BJ (cell line): Measurements from ENCODE around the gene TMEM51. TPM values are rescaled to one million over a fixed set of nuclear protein-coding genes. Genes with fewer than 3 reads are reported as not detected.

ENCODE experiments used
- CTCF ChIA-PET: fragments of 350-600 bp; formaldehyde crosslinking; extraction: SDS; loops from one replicate; lab custom pipeline; 2021; ENCODE audit warnings: antibody characterized with exemption, inconsistent platforms; lab: Yijun Ruan, JAX
- POLR2A ChIA-PET: fragments of 300-600 bp; sonication (Branson Sonifier 250); formaldehyde crosslinking; extraction: SDS; loops from one replicate; lab custom pipeline; 2021; ENCODE audit warnings: antibody characterized with exemption; lab: Charles Lee
- DNase-seq: peaks from one replicate; pipeline ENCODE4 v3.0.0-alpha.2; 2011; ENCODE audit warnings: low read depth
- H3K27me3 ChIP-seq: 2 replicates; pipeline ENCODE4 v1.6.0; 2011; ENCODE audit warnings: low read length; ENCODE audit not compliant: control insufficient read depth, insufficient read depth
- H3K36me3 ChIP-seq: 2 replicates; pipeline ENCODE4 v1.5.1; 2011; ENCODE audit warnings: low read length; ENCODE audit not compliant: control insufficient read depth, insufficient read depth
- H3K4me3 ChIP-seq: 2 replicates; pipeline ENCODE4 v1.5.1; 2011; ENCODE audit warnings: low read depth, mild to moderate bottlenecking, control low read depth, low read length
- polyA plus RNA-seq: library from polyadenylated mRNA; depleted of rRNA; stranded (reverse); fragments of >200 nt; gene quantifications from 2 replicates; pipeline ENCODE4 v1.2.3, GENCODE V29; 2011
- TF ChIP-seq, protein P1 (sequence below): IDR thresholded peaks from 2 replicates; pipeline ENCODE4 v1.5.1; 2011; ENCODE audit warnings: low read depth, mild to moderate bottlenecking, control low read depth, inconsistent platforms, low read length, moderate library complexity; ENCODE audit not compliant: insufficient read depth

Gene TMEM51
- polyA plus RNA-seq, 1 experiment, result 2.0 TPM

- TF ChIP-seq, protein P1, sequence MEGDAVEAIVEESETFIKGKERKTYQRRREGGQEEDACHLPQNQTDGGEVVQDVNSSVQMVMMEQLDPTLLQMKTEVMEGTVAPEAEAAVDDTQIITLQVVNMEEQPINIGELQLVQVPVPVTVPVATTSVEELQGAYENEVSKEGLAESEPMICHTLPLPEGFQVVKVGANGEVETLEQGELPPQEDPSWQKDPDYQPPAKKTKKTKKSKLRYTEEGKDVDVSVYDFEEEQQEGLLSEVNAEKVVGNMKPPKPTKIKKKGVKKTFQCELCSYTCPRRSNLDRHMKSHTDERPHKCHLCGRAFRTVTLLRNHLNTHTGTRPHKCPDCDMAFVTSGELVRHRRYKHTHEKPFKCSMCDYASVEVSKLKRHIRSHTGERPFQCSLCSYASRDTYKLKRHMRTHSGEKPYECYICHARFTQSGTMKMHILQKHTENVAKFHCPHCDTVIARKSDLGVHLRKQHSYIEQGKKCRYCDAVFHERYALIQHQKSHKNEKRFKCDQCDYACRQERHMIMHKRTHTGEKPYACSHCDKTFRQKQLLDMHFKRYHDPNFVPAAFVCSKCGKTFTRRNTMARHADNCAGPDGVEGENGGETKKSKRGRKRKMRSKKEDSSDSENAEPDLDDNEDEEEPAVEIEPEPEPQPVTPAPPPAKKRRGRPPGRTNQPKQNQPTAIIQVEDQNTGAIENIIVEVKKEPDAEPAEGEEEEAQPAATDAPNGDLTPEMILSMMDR, result no peak
- CTCF ChIA-PET, result interaction anchor here (2.0 kb wide), 1 partner anchor 15 kb away, joined by 7 read pairs; no protein-coding TSS in a partner anchor
These were observed 42.0 kb downstream of the TMEM51 start for GRCh38 chr1:15195420-15196052.

DNA sequence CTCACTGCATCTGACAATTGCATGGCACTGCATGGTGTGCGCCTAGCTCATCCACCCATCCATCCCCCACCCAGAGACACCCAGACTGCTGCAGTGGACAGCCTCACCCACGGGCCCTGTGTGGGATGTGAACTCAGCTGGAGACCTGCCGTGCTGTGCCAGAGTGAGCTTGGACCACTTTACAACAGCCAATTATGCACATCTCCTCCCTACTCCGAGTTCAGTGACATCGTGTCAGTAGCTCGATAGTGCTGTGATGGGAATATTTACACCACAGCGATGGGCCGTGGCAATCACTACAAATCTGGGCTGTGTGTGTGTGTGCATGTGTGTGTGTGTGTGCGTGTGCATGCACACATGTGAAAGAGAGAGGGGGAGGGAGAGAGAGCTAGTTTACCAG is 42.5 kb downstream of the TMEM51 start:
- Histone ChIP-seq H3K36me3 (no peaks in the 10 kb centered on the region), H3K4me3 (no peak overlapping the region), H3K27me3 (peaks cover 1% of the 10 kb centered on the region; the same call in 1 of the 2 replicates)
- no peak for DNase-seq
- ChIA-PET CTCF (interaction anchor here (2.0 kb wide), 1 partner anchor 15 kb away, joined by 7 read pairs; no protein-coding TSS in a partner anchor), POLR2A (no interaction called here)
- TF ChIP-seq, protein P1, result no peak

More at GRCh38 chr1:15195420-15196052, 42.0 kb downstream of the TMEM51 start:
- Histone ChIP-seq H3K27me3 (peaks cover 1% of the 10 kb centered on the region; the same call in 1 of the 2 replicates), H3K36me3 (no peaks in the 10 kb centered on the region), H3K4me3 (no peak overlapping the region)
- POLR2A ChIA-PET, result no interaction called here
- DNase-seq, result no peak

GRCh38 chr1:15196807-15197530 is 43.4 kb downstream of the TMEM51 start:
- ChIA-PET POLR2A (no interaction called here), CTCF (interaction anchor here (2.0 kb wide), 1 partner anchor 14 kb away, joined by 7 read pairs; no protein-coding TSS in a partner anchor)

DNA sequence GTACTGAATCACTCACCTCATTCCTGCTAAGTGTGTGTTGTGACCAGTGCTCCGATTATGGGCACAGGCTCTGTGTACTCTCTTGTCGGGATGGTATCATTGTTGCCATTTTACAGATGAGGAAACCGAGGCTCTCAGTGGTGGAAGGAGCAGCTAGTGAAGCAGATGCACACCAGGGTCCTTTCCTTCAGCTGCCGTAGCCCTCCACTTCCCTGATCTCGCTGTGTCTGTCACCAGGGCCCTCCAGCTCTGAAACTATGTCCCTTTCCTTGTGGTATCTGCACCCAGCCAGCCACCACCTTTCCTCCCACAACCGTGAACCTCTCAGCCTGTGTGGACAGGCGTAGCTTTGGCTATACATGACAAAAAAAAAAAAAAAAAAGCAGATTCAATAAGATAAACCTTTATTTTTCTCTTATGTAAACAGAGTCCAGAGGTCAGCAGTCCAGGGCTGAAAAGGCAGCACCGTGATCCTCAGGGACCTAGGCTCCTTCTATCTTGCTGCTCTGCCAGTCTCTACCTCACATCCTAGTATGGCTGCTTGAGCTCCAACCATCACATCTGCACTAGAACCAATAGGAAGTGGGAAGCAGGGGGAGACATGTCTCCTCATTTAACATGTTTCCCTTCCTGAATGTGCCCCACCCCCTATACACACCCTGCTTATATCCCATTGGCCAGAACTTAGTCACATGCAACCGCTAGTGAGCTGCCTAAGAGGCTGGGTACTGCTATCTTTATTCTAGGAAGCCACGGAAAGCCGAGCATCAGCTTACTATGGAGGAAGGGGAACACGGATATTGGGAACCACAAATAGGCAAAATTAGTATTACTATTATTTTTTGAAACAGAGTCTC is 44.3 kb downstream of the TMEM51 start:
- Histone ChIP-seq H3K27me3 (peaks cover 1% of the 10 kb centered on the region; the same call in 1 of the 2 replicates), H3K36me3 (no peaks in the 10 kb centered on the region), H3K4me3 (no peak overlapping the region)
- ChIA-PET POLR2A (no interaction called here), CTCF (interaction anchor here (2.0 kb wide), 1 partner anchor 13 kb away, joined by 7 read pairs; no protein-coding TSS in a partner anchor)
- TF ChIP-seq, protein P1, result no peak
- DNase-seq, result no peak

More at GRCh38 chr1:15196807-15197530, 43.4 kb downstream of the TMEM51 start:
- TF ChIP-seq, protein P1, result no peak
- DNase-seq, result no peak
- peaks cover 1% of the 10 kb centered on the region; the same call in 1 of the 2 replicates for H3K27me3 ChIP-seq
- no peak overlapping the region for H3K4me3 ChIP-seq
- H3K36me3 ChIP-seq, result no peaks in the 10 kb centered on the region
